H1 (cell line): ENCODE data around the gene RELL1. TPM values are rescaled to one million over a fixed set of nuclear protein-coding genes. Genes with fewer than 3 reads are reported as not detected.
"Not testable (repeated sequence)": the region's sequence is repeated elsewhere in the genome, so short reads cannot be mapped to it uniquely, and the experiment has no call there.

Source experiments
- CTCF ChIA-PET: fragments of 300-600 bp; sonication (Branson Sonifier 250); formaldehyde crosslinking; loops from one replicate; lab custom pipeline; 2021; ENCODE audit not compliant: partially characterized antibody; lab: Charles Lee
- POLR2A ChIA-PET: fragments of 300-600 bp; sonication (Branson Sonifier 250); formaldehyde crosslinking; loops from one replicate; lab custom pipeline; 2021; ENCODE audit warnings: inconsistent platforms; ENCODE audit not compliant: partially characterized antibody; lab: Charles Lee
- DNase-seq, 2 experiments: peaks; one replicate each; pipeline versions ENCODE4 v3.0.0 to v3.0.0-alpha.2; 2010 to 2022; ENCODE audit warnings: low spot score in 2 of 2, low read depth in 1 of 2, mixed read lengths in 1 of 2
- FAIRE-seq: peaks from 2 replicates; lab custom pipeline; 2011; peaks lifted over from hg19 to GRCh38; lab: Jason Lieb, UNC
- H2AFZ ChIP-seq: 2 replicates; pipeline ENCODE4 v1.8.1; 2012; ENCODE audit warnings: low read length, inconsistent platforms
- H2AK5ac ChIP-seq: 2 replicates; pipeline ENCODE4 v1.6.1; 2013; ENCODE audit warnings: low read depth, low read length
- H2BK120ac ChIP-seq: replicated peaks from 2 replicates; pipeline ENCODE3; 2013; ENCODE audit warnings: low read depth, low read length, inconsistent platforms
- H2BK12ac ChIP-seq: 2 replicates; pipeline ENCODE4 v1.6.1; 2013; ENCODE audit warnings: low read depth, low read length
- H2BK15ac ChIP-seq: 2 replicates; pipeline ENCODE4 v1.6.1; 2013; ENCODE audit warnings: low read length
- H2BK20ac ChIP-seq: 2 replicates; pipeline ENCODE4 v1.6.1; 2013; ENCODE audit warnings: low read length
- H2BK5ac ChIP-seq: 2 replicates; pipeline ENCODE4 v1.6.1; 2013; ENCODE audit warnings: low read depth, low read length
- H3K14ac ChIP-seq: 2 replicates; pipeline ENCODE4 v1.6.1; 2013; ENCODE audit warnings: inconsistent platforms; ENCODE audit not compliant: insufficient read length
- H3K18ac ChIP-seq: 2 replicates; pipeline ENCODE4 v1.6.1; 2013; ENCODE audit warnings: low read length; ENCODE audit errors: extremely low read depth
- H3K23ac ChIP-seq: 2 replicates; pipeline ENCODE4 v1.6.1; 2013; ENCODE audit warnings: inconsistent platforms; ENCODE audit not compliant: insufficient read length
- H3K23me2 ChIP-seq: 2 replicates; pipeline ENCODE4 v1.6.1; 2013; ENCODE audit warnings: low read depth, low read length
- H3K27ac ChIP-seq: 2 replicates; pipeline ENCODE4 v1.6.1; 2011; ENCODE audit warnings: low read depth, low read length, inconsistent platforms
- H3K27me3 ChIP-seq, 4 experiments: replicated peaks in 1 of 4; 1 replicate in 1 of 4; 2 replicates in 3 of 4; pipeline versions ENCODE4 v1.6.1 to v1.8.1; 2011 to 2013; ENCODE audit warnings: low read length in 3 of 4, mild to moderate bottlenecking in 3 of 4, inconsistent platforms in 2 of 4, mixed read lengths in 2 of 4, moderate library complexity in 1 of 4; ENCODE audit not compliant: control insufficient read depth in 3 of 4, insufficient read depth in 3 of 4; ENCODE audit errors: extremely low read depth in 1 of 4
- H3K36me3 ChIP-seq, 4 experiments: 2 replicates each; pipeline versions ENCODE4 v1.6.1 to v1.8.1; 2011 to 2013; ENCODE audit warnings: mild to moderate bottlenecking in 4 of 4, low read length in 3 of 4, moderate library complexity in 2 of 4, control low read depth in 1 of 4, inconsistent platforms in 1 of 4; ENCODE audit not compliant: insufficient read depth in 4 of 4, control insufficient read depth in 2 of 4
- H3K4ac ChIP-seq: replicated peaks from 2 replicates; pipeline ENCODE3; 2013; ENCODE audit warnings: low read length, low read depth, mixed read lengths, inconsistent platforms; ENCODE audit not compliant: insufficient read length
- H3K4me1 ChIP-seq, 4 experiments: replicated peaks in 1 of 4; 1 replicate in 1 of 4; 2 replicates in 3 of 4; pipeline versions ENCODE4 v1.6.1 to v1.8.1; 2011 to 2013; ENCODE audit warnings: low read length in 3 of 4, inconsistent platforms in 2 of 4, mixed read lengths in 1 of 4; ENCODE audit not compliant: insufficient read depth in 4 of 4, control insufficient read depth in 3 of 4
- H3K4me2 ChIP-seq, 2 experiments: 2 replicates each; pipeline versions ENCODE4 v1.6.1 to v1.8.1; 2011 to 2013; ENCODE audit warnings: low read depth in 2 of 2, low read length in 2 of 2, control low read depth in 1 of 2, inconsistent platforms in 1 of 2, mild to moderate bottlenecking in 1 of 2; ENCODE audit not compliant: insufficient read depth in 1 of 2
- H3K4me3 ChIP-seq, 4 experiments: fragments of 200-600, 300-600 bp in 1 of 4; sonication (generic), shearing (Covaris generic), sonication (Bioruptor Twin) in 1 of 4; 2 replicates each; pipeline versions ENCODE4 v1.5.1 to v1.8.1; 2011 to 2016; ENCODE audit warnings: low read length in 4 of 4, low read depth in 3 of 4, control low read depth in 2 of 4, inconsistent platforms in 2 of 4, mild to moderate bottlenecking in 2 of 4, mixed read lengths in 1 of 4, moderate library complexity in 1 of 4; ENCODE audit not compliant: insufficient read depth in 2 of 4; ENCODE audit errors: extremely low read depth in 1 of 4
- H3K56ac ChIP-seq: replicated peaks from 2 replicates; pipeline ENCODE3; 2013; ENCODE audit warnings: low read depth, mild to moderate bottlenecking, mixed read lengths, low read length, inconsistent platforms; ENCODE audit not compliant: insufficient read length
- H3K79me1 ChIP-seq: 2 replicates; pipeline ENCODE4 v1.6.1; 2013; ENCODE audit warnings: low read depth, low read length, control low read depth
- H3K79me2 ChIP-seq, 2 experiments: 2 replicates each; pipeline versions ENCODE4 v1.6.1 to v1.8.1; 2012 to 2013; ENCODE audit warnings: low read length in 2 of 2, mild to moderate bottlenecking in 2 of 2, inconsistent platforms in 1 of 2; ENCODE audit not compliant: insufficient read depth in 2 of 2, control insufficient read depth in 1 of 2
- H3K9ac ChIP-seq, 4 experiments: replicated peaks in 1 of 4; 1 replicate in 1 of 4; 2 replicates in 3 of 4; pipeline versions ENCODE4 v1.6.1 to v1.8.1; 2011 to 2013; ENCODE audit warnings: low read depth in 3 of 4, low read length in 3 of 4, control low read depth in 2 of 4, mild to moderate bottlenecking in 2 of 4, moderate library complexity in 2 of 4, inconsistent platforms in 1 of 4; ENCODE audit errors: extremely low read depth in 1 of 4
- H3K9me3 ChIP-seq, 2 experiments: 2 replicates each; pipeline versions ENCODE4 v1.6.1 to v1.8.1; 2012 to 2013; ENCODE audit warnings: mild to moderate bottlenecking in 2 of 2, moderate library complexity in 2 of 2, control low read depth in 1 of 2, inconsistent platforms in 1 of 2, low read depth in 1 of 2, low read length in 1 of 2, mixed read lengths in 1 of 2; ENCODE audit not compliant: insufficient read depth in 2 of 2
- H4K20me1 ChIP-seq, 2 experiments: replicated peaks in 1 of 2; 2 replicates each; pipeline versions ENCODE3 to v1.8.1; 2011 to 2013; ENCODE audit warnings: inconsistent platforms in 2 of 2, low read length in 2 of 2, mild to moderate bottlenecking in 1 of 2; ENCODE audit not compliant: insufficient read depth in 2 of 2, control insufficient read depth in 1 of 2
- H4K5ac ChIP-seq: 2 replicates; pipeline ENCODE4 v1.6.1; 2013; ENCODE audit warnings: low read length, low read depth, mixed read lengths, inconsistent platforms; ENCODE audit not compliant: insufficient read length
- H4K8ac ChIP-seq: 2 replicates; pipeline ENCODE4 v1.8.0; 2013; ENCODE audit warnings: mild to moderate bottlenecking, moderate library complexity, low read length, inconsistent platforms; ENCODE audit not compliant: insufficient read depth; ENCODE audit errors: extremely low read depth
- H4K91ac ChIP-seq: replicated peaks from 2 replicates; pipeline ENCODE3; 2013; ENCODE audit warnings: low read length, mixed read lengths, inconsistent platforms; ENCODE audit not compliant: insufficient read length
- WGBS, 2 experiments: shearing (Covaris generic) in 1 of 2; methylation state at CpG; one replicate each; pipeline versions ENCODE4 v1.1.6 to v1.1.7; 2013 to 2015; ENCODE audit warnings: low lambda C conversion rate in 2 of 2, mixed read lengths in 2 of 2, inconsistent platforms in 1 of 2, low coverage in 1 of 2, missing lambda C conversion rate in 1 of 2; ENCODE audit not compliant: insufficient replicate concordance in 2 of 2, insufficient coverage in 1 of 2, insufficient read length in 1 of 2; ENCODE audit errors: extremely low coverage in 1 of 2, missing lambda C conversion rate in 1 of 2; 5-methylcytosine and 5-hydroxymethylcytosine counted together
- polyA plus RNA-seq, 7 experiments: library from polyadenylated mRNA; depleted of rRNA in 3 of 7; stranded (reverse) in 5 of 7; unstranded in 2 of 7; fragments of >200 nt in 5 of 7; fragments of 200-250 nt in 2 of 7; gene quantifications; 1 replicate in 5 of 7; 2 replicates in 1 of 7; 4 replicates in 1 of 7; pipeline versions ENCODE4 v1.2.1 to v1.2.3, GENCODE V29; 2011 to 2013; ENCODE audit warnings: missing spikeins in 2 of 7, mixed read lengths in 2 of 7
- total RNA-seq: library from RNA; stranded (reverse); fragmentation: NEBNext Ultra II Directional; extraction: Animal tissue kit (Norgen Biotek cat#: 25700); gene quantifications from 2 replicates; pipeline ENCODE4 v1.2.1, GENCODE V29; 2021

Gene RELL1
- total and polyA plus RNA-seq, 2 of the 8 experiments (the other 6 are each of a cell fraction or from before 2014, with no cell fraction given) = 2.1 to 14.1 TPM

GRCh38 chr4:37669124-37669523, 17.1 kb downstream of the RELL1 start:
- H2BK15ac ChIP-seq, H3K23me2 ChIP-seq, H3K23ac ChIP-seq, H3K4me2 ChIP-seq, H3K4ac ChIP-seq, H3K9ac ChIP-seq, H3K18ac ChIP-seq, H3K4me3 ChIP-seq, FAIRE-seq, H4K91ac ChIP-seq, POLR2A ChIA-PET, H3K79me1 ChIP-seq, H4K8ac ChIP-seq, H4K20me1 ChIP-seq, H3K9me3 ChIP-seq, H2BK120ac ChIP-seq, H2AFZ ChIP-seq, H3K14ac ChIP-seq, H3K36me3 ChIP-seq, H3K56ac ChIP-seq, H2BK20ac ChIP-seq, H2BK5ac ChIP-seq, H2AK5ac ChIP-seq, CTCF ChIA-PET, H3K79me2 ChIP-seq, DNase-seq, H3K27ac ChIP-seq, H2BK12ac ChIP-seq, H4K5ac ChIP-seq, H3K27me3 ChIP-seq: not testable (repeated sequence)
- peaks cover 0 to 10% (median 3%) of the 10 kb centered on the region in 4 experiments; a peak in 3 of 7 replicates for H3K4me1 ChIP-seq
- no CpG with 5 or more reads among the region's 26 CpGs for WGBS, 2 experiments
